Activated naive CD4-positive, alpha-beta T cell treated with anti-CD3 and anti-CD28 coated beads, Interleukin-2, amount 50 U/mL, for 72 hours (primary cell): ENCODE results near the gene TGFA. TPM values are rescaled to one million over a fixed set of nuclear protein-coding genes. Genes with fewer than 3 reads are reported as not detected.

Experiments
- ATAC-seq, 2 donors: fragments of 150-1000 bp; cut with Tn5 transposase; 2 replicates each; pipeline ENCODE4 v1.10.0; 2021; ENCODE audit warnings: mild to moderate bottlenecking in 2 of 2, moderate library complexity in 2 of 2
- DNase-seq, 2 donors: peaks; one replicate each; pipeline ENCODE4 v3.0.0; 2021 to 2022; ENCODE audit warnings: low spot score in 2 of 2
- H3K27ac Mint-ChIP-seq, 2 donors: one replicate each; pipeline ENCODE4 v1.8.0; 2022; ENCODE audit warnings: mild to moderate bottlenecking in 2 of 2, mixed read lengths in 2 of 2
- H3K36me3 Mint-ChIP-seq, 2 donors: one replicate each; pipeline ENCODE4 v1.8.0; 2022; ENCODE audit warnings: mixed read lengths in 2 of 2
- H3K9me3 Mint-ChIP-seq, 2 donors: one replicate each; pipeline ENCODE4 v1.8.0; 2022; ENCODE audit warnings: mixed read lengths in 2 of 2
- total RNA-seq, 2 donors: library from RNA; stranded (reverse); gene quantifications; one replicate each; pipeline ENCODE4 v1.2.3, GENCODE V29; 2022

TGFA gene
- total RNA-seq, 2 donors from 2014 or later = 0.19 to 1.8 TPM

DNA sequence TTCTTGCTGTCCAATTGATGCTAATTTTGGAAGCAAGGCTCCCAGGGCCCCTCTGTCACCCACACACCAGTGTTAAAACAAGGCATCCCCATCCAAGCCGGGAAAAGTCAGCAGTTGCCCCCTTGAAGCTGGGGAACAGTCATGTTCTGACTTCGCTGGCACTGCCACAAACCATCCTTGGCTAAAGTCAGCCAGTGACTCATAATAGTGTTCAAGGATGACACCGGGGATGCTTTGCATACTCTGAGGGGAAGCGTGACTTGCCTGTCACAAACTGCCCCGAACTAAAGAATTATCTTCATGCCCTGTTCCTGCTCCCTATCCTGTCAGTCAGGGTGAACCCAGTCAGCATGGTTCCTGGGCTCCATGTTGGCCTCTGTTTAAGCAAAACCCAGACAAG, 37.0 kb downstream of the TGFA start:
- no peak for DNase-seq

DNA sequence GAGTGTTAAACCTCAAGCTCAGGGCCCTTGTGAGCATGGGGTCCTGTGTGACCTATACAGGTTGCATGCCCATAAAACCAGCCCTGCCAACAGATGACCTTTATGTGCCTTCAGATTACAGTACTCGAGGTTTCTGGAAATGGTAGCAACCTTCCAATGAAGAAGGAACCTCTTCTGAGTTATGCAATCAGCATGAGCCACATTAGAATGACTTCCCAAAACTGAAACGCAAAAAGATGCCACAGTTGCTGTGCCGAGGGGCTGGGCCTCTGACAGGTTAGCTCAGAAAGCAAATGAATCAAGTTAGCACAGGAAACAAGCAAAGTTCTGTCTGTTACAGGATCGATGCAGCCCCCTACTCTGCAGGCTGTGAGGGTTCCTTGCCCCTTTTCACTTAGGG, 37.7 kb downstream of the TGFA start:
- peak in 1 of 2 donors; percentile 43 for ATAC-seq
- DNase-seq = no peak
- Mint-ChIP-seq H3K9me3 (no peaks in the 10 kb centered on the region), H3K27ac (no peak overlapping the region), H3K36me3 (no peaks in the 10 kb centered on the region)

More for the DNA sequence above, 37.0 kb downstream of the TGFA start:
- no peak overlapping the region for H3K27ac Mint-ChIP-seq
- no peaks in the 10 kb centered on the region for H3K36me3 Mint-ChIP-seq
- peak; percentile 28 to 82 for ATAC-seq
- no peaks in the 10 kb centered on the region for H3K9me3 Mint-ChIP-seq

DNA sequence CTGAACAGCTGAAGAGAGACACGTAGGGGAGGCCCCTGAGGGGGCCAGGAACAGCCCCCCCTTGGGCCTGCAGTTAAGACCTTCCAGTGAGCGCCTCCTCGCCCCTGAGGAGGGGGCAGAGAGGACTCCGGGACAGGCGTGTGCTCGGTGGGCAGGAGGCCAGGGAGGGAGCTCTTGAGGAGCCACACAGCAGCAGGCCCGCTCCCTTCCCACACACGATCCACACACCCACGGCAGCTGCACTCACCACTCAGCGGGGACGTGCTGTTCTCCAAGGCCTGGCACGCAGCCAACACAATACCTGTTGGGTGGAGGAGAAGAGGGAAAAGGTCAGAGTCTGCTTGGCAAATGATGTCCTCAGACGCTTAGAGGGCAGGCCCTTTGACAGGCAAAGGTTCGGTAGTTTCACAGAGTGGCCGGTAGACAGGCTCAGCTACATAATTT, 39.0 kb downstream of the TGFA start:
- no peak for ATAC-seq
- H3K27ac Mint-ChIP-seq = no peak overlapping the region
- H3K36me3 Mint-ChIP-seq = no peaks in the 10 kb centered on the region
- DNase-seq = no peak
- no peaks in the 10 kb centered on the region for H3K9me3 Mint-ChIP-seq

DNA sequence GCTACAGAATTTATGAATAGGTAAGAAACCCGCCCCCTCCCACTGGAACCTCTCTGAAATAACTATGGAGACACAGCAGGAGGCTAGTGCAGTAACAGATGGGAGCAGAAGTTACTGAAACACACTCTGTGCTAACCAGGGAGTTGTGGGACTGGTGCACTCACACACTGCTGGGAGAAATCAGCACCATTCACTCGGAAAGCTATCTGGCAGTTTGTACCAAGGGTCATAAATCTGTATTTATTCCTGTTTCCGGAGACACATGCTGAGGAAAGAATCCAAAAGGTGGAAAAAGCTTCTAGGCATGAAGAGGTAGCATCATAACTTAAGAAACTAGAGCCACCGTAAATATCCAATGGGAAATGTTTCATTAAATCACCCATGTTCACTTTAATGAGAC, 39.9 kb downstream of the TGFA start:
- ATAC-seq (no peak), DNase-seq (no peak)
- no peak overlapping the region for H3K27ac Mint-ChIP-seq
- no peaks in the 10 kb centered on the region for H3K36me3 Mint-ChIP-seq
- no peaks in the 10 kb centered on the region for H3K9me3 Mint-ChIP-seq

- Mint-ChIP-seq H3K9me3 (no peaks in the 10 kb centered on the region), H3K36me3 (no peaks in the 10 kb centered on the region), H3K27ac (no peak overlapping the region)
- no peak for ATAC-seq
- DNase-seq = no peak
Observed at GRCh38 chr2:70511971-70512729, 41.5 kb downstream of the TGFA start.

DNA sequence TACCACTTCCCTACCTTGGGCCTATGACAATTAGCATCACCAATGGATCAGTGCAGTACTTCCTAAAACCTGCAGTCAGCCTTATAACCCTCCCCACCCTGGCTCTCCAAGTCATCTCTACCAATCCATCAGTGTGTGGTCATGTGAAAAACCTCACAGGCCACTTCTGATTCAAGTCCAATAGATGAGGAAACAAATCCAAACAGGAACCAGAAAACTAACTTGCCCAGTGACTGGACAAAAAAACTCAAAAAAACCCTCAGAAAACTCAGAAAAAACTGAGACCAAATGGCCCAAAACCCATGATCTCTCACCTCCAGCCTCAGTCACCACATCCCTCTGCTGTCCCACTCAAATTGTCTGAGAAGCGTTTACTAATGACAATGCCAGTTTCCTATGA, 43.3 kb downstream of the TGFA start:
- no peaks in the 10 kb centered on the region for H3K36me3 Mint-ChIP-seq
- ATAC-seq (no peak), DNase-seq (no peak)
- no peak overlapping the region for H3K27ac Mint-ChIP-seq
- H3K9me3 Mint-ChIP-seq = no peaks in the 10 kb centered on the region

DNA sequence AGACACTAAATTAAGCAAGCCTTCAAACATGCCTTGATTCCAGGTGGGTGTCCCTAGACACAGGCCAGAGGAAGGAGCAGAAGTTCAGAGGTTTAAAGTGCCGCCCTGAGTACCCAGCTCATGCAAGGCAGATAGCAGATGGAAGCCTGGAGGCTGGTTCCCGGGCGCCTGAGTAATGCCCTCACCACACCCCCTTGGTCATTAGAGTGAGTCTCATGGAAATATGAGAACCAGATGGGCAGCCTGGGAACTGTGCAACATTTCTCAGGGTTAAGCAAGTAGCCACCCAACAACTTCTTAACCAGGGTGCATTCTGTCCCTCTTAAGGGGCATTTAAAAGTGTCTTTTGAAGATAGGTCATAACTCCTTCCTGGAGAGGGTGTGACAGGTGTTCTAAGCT, 44.1 kb downstream of the TGFA start:
- Mint-ChIP-seq H3K27ac (no peak overlapping the region), H3K9me3 (no peaks in the 10 kb centered on the region), H3K36me3 (no peaks in the 10 kb centered on the region)
- no peak for ATAC-seq
- DNase-seq = no peak

GRCh38 chr2:70508711-70509462, 44.7 kb downstream of the TGFA start:
- no peak for DNase-seq
- H3K27ac Mint-ChIP-seq = no peak overlapping the region
- H3K9me3 Mint-ChIP-seq = no peaks in the 10 kb centered on the region
- no peak for ATAC-seq
- no peaks in the 10 kb centered on the region for H3K36me3 Mint-ChIP-seq

DNA sequence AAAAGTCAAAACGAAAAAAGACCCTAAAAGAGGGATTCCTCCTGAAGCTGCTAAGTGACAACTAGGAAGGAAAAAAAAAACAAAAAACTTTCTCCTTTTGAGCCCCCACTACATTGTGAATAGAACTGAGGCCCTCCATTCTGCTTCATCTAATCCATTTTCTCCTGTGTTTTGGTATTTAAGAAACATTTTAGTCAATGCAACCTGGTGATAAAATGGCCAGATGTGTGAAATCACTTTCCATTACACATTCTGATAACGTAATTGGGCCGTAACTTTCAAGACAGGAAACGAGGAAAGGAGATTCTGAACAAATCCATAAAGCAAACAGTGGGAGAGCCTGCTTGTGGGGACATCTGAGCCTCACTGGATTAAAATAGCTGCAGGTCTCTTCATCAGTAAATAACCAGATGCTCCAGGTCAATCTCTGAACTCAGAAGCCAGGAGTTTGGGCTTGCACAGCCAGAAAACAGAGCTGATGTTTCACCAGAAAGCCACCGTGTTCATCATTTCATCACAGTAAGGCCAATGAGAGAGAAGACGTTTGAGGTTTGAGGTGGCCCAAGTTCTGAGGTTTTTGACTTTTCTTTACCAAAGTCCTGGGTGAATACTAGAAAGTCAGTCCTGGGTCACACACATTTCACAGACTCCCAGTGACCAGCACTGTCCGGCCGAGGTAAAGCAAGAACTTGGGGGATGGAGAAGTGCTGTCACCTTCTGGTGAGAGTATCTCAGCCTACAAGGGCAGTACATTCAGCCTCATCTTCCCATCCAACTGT, 47.8 kb downstream of the TGFA start:
- no peaks in the 10 kb centered on the region for H3K36me3 Mint-ChIP-seq
- ATAC-seq = no peak
- no peaks in the 10 kb centered on the region for H3K9me3 Mint-ChIP-seq
- H3K27ac Mint-ChIP-seq = no peak overlapping the region
- DNase-seq = no peak

DNA sequence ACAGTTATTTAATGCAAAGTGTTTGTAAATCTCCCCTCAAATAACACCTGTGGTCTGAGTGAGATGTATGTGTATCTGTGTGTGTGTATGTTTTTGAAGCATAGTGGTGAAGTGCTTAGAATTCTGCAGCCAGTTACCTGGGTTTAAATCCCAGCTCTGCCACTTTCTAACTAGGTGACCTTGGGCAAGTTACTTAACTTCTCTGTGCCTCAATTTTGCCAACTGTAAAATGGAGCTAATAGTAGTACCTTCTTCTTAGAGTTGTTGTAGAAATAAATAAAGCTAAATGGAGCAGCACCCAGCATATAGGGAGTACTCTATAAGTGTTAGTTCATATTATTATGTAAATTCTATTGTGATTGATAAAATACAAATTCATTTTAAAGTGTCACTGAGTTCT, 48.9 kb downstream of the TGFA start:
- ATAC-seq = no peak
- DNase-seq = no peak
- no peaks in the 10 kb centered on the region for H3K36me3 Mint-ChIP-seq
- H3K9me3 Mint-ChIP-seq = no peaks in the 10 kb centered on the region
- H3K27ac Mint-ChIP-seq = no peak overlapping the region

DNA sequence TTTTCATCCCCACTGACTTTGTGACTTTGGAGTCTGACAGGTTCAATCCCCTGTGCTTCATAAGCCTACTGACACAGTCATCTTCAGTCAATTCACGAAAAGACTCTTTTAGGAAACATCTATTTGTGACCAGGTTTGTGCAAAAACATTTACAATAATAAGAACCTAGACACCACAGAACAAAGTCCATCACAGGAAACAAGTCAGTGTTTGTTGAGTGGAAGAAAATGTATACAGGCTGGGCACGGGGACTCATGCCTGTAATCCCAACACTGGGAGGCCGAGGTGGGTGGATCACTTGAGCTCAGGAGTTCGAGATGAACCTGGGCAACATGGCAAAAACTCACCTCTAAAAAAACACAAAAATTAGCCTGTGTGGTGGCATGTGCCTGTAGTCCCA, 49.7 kb downstream of the TGFA start:
- Mint-ChIP-seq H3K27ac (no peak overlapping the region), H3K36me3 (no peaks in the 10 kb centered on the region), H3K9me3 (no peaks in the 10 kb centered on the region)
- no peak for DNase-seq
- no peak for ATAC-seq

GRCh38 chr2:70501728-70502127, 51.9 kb downstream of the TGFA start:
- ATAC-seq = no peak
- Mint-ChIP-seq H3K9me3 (no peaks in the 10 kb centered on the region), H3K36me3 (no peaks in the 10 kb centered on the region), H3K27ac (peak overlapping the region in 1 of 2 donors; percentile 17)
- no peak for DNase-seq

GRCh38 chr2:70501215-70501614, 52.4 kb downstream of the TGFA start:
- DNase-seq (no peak), ATAC-seq (no peak)
- H3K27ac Mint-ChIP-seq = no peak overlapping the region
- H3K36me3 Mint-ChIP-seq = no peaks in the 10 kb centered on the region
- no peaks in the 10 kb centered on the region for H3K9me3 Mint-ChIP-seq

DNA sequence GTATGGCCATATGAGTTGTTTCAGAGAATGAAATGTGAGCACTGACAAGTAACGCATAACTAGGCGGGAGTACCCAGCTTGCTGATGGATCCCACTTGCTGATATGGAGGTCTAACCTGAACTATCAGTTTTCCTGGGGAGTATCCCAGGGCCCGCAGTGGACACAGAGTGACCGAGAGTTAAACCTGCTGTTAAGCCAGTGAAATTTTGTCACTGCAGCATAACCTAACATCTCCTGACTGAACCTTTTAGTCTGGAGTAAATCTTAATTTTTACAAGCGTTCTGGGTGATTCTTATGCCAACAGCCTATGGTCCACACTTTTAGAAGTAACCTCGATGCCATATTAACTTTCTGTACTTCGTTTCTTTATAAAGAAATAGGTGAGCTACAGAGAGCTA, 54.4 kb downstream of the TGFA start:
- no peak for ATAC-seq
- H3K27ac Mint-ChIP-seq = no peak overlapping the region
- H3K36me3 Mint-ChIP-seq = no peaks in the 10 kb centered on the region
- DNase-seq = no peak
- no peaks in the 10 kb centered on the region for H3K9me3 Mint-ChIP-seq

DNA sequence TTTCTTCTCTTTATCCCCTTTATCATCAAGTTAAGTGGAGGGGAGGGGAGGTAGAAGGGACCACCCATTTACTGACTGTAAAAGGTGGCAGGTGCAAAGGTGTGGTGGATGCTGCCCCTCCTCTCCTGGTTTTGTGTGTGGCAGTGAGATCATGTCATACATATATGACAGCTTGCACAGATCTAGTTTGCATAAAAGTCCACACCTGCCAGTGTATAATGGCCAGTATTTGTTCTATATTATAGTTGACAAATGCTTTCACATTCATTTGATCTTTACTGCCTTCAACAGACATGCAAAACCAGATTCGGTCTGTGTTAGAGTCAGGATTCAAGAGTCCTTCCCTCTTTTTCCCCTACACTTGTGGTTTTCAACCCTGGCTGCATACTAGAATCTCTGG, 55.1 kb downstream of the TGFA start:
- Mint-ChIP-seq H3K9me3 (no peaks in the 10 kb centered on the region), H3K27ac (no peak overlapping the region), H3K36me3 (no peaks in the 10 kb centered on the region)
- DNase-seq (no peak), ATAC-seq (no peak)

- ATAC-seq = peak in 1 of 2 donors; percentile 44
- H3K9me3 Mint-ChIP-seq = no peaks in the 10 kb centered on the region
Observed at GRCh38 chr2:70498054-70498453, 55.6 kb downstream of the TGFA start.

DNA sequence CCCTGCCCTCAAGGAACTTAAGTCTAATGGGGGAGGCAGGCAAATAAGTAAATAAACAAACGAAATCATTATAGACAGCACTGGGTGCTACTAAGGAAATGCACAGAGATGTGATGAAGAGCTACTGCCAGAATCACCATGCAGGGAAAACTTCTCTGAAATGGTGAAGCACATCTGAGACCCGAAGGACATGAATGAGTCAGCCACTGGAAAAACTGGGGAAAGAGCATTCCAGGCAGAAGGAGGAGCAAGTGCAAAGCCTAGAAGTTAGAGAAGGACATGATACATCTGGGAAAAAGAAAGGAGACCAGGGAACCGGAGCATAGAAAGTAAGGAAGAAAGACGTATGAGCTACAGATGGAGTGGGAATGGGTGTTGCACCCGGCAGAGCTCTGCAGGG, 56.8 kb downstream of the TGFA start:
- ATAC-seq (no peak), DNase-seq (no peak)
- Mint-ChIP-seq H3K9me3 (no peaks in the 10 kb centered on the region), H3K27ac (no peak overlapping the region), H3K36me3 (no peaks in the 10 kb centered on the region)

More at GRCh38 chr2:70498054-70498453, 55.6 kb downstream of the TGFA start:
- DNase-seq = no peak
- Mint-ChIP-seq H3K27ac (no peak overlapping the region), H3K36me3 (no peaks in the 10 kb centered on the region)
